K562 (cell line): Measurements from ENCODE around the gene FASN. TPM values are rescaled to one million over a fixed set of nuclear protein-coding genes. Genes with fewer than 3 reads are reported as not detected.

ENCODE experiments used
- BMI1 ChIP-seq: fragments of 150-350 bp; IDR thresholded peaks from 2 replicates; pipeline ENCODE4 v1.6.1; 2014; ENCODE audit warnings: low read length
- CBX8 ChIP-seq: fragments of 200-600 bp; sonication (generic); IDR thresholded peaks from 2 replicates; pipeline ENCODE4 v1.6.1; 2012; ENCODE audit warnings: borderline replicate concordance, mixed run types, low read depth, mild to moderate bottlenecking, moderate library complexity, mixed read lengths, low read length, control low read depth, inconsistent platforms; ENCODE audit not compliant: poor library complexity, severe bottlenecking; ENCODE audit errors: extremely low read depth
- CLOCK ChIP-seq: fragments of 250-450 bp; sonication (Bioruptor Pico); IDR thresholded peaks from 2 replicates; pipeline ENCODE4 v1.4.0; 2020; ENCODE audit warnings: mild to moderate bottlenecking, moderate library complexity, borderline replicate concordance
- CREB1 ChIP-seq, 2 experiments: sonication (generic) in 1 of 2; formaldehyde crosslinking in 1 of 2; IDR thresholded peaks; 2 replicates each; pipeline versions ENCODE4 v1.6.1 to v1.8.0; 2012 to 2022; ENCODE audit warnings: inconsistent platforms in 1 of 2, mild to moderate bottlenecking in 1 of 2, missing genetic modification reagents in 1 of 2, moderate library complexity in 1 of 2
- CREB3L1 ChIP-seq: fragments of 450-650 bp; IDR thresholded peaks from 2 replicates; pipeline ENCODE4 v1.6.1; 2014; ENCODE audit warnings: low read depth, mild to moderate bottlenecking, moderate library complexity, borderline replicate concordance
- MXI1 ChIP-seq: IDR thresholded peaks from 2 replicates; pipeline ENCODE4 v1.6.1; 2011; ENCODE audit warnings: low read depth, mild to moderate bottlenecking, improper control_type of control experiment, low read length
- NFRKB ChIP-seq: fragments of 450-650 bp; IDR thresholded peaks from 2 replicates; pipeline ENCODE4 v1.6.1; 2016; ENCODE audit warnings: low read depth
- NR3C1 ChIP-seq: sonication (generic); formaldehyde crosslinking; IDR thresholded peaks from 2 replicates; pipeline ENCODE4 v1.8.1; 2022; ENCODE audit warnings: missing genetic modification reagents
- NRF1 ChIP-seq, 2 experiments: fragments of 450-650 bp; IDR thresholded peaks in 1 of 2; conservative IDR thresholded peaks in 1 of 2; 2 replicates each; pipeline ENCODE4 v1.6.1; 2014; ENCODE audit warnings: mild to moderate bottlenecking in 2 of 2
- RNF2 ChIP-seq: sonication (generic); IDR thresholded peaks from 2 replicates; pipeline ENCODE4 v1.6.1; 2016
- SMC3 ChIP-seq: conservative IDR thresholded peaks from 2 replicates; pipeline ENCODE4 v1.6.1; 2011; ENCODE audit warnings: low read depth, low read length, improper control_type of control experiment; ENCODE audit not compliant: insufficient read depth
- SNIP1 ChIP-seq: fragments of 450-650 bp; IDR thresholded peaks from 2 replicates; pipeline ENCODE4 v1.7.1; 2017; ENCODE audit warnings: low read depth, mild to moderate bottlenecking
- TOE1 ChIP-seq, 2 experiments: fragments of 450-650 bp in 1 of 2; sonication (generic) in 1 of 2; formaldehyde crosslinking in 1 of 2; IDR thresholded peaks; 2 replicates each; pipeline versions ENCODE4 v1.7.1 to v1.8.0; 2016 to 2022; ENCODE audit warnings: borderline replicate concordance in 2 of 2, mild to moderate bottlenecking in 2 of 2, antibody characterized with exemption in 1 of 2, inconsistent platforms in 1 of 2, low read depth in 1 of 2, missing genetic modification reagents in 1 of 2, moderate library complexity in 1 of 2
- ZNF253 ChIP-seq: fragments of 250-450 bp; sonication (Bioruptor Pico); conservative IDR thresholded peaks from 2 replicates; pipeline ENCODE4 v1.6.1; 2021; ENCODE audit warnings: mild to moderate bottlenecking
- polyA plus RNA-seq, 8 experiments: library from polyadenylated mRNA; depleted of rRNA in 4 of 8; stranded (reverse) in 5 of 8; unstranded in 3 of 8; fragments of >200 nt; fragmentation: Nextera tagmentation in 2 of 8; fragmentation: Illumina TruSeq in 1 of 8; extraction: Ambion mirVana in 2 of 8; extraction: Trizol in 1 of 8; gene quantifications; 2 replicates each; pipeline versions ENCODE4 v1.2.1 to v1.2.3, GENCODE V29; 2011 to 2014; ENCODE audit warnings: inconsistent platforms in 1 of 8, missing spikeins in 1 of 8
- total RNA-seq, 7 experiments: library from RNA; depleted of rRNA in 6 of 7; stranded (reverse); fragments of >200 nt in 6 of 7; fragmentation: Illumina TruSeq in 2 of 7; extraction: Trizol in 2 of 7; gene quantifications; 2 replicates each; pipeline versions ENCODE4 v1.2.1 to v1.2.3, GENCODE V29; 2011 to 2021; ENCODE audit warnings: low replicate concordance in 1 of 7
- TF ChIP-seq, protein P1 (sequence below): sonication (generic); formaldehyde crosslinking; IDR thresholded peaks from 2 replicates; pipeline ENCODE4 v1.8.0; 2022; ENCODE audit warnings: mild to moderate bottlenecking, low read depth, missing genetic modification reagents

Gene FASN
- total and polyA plus RNA-seq, 9 of the 15 experiments (the other 6 are each of a cell fraction or from before 2014, with no cell fraction given): 0.15 to 663 (median 49.9) TPM

- TF ChIP-seq CREB1 (IDR thresholded peaks at IDR 0.05): peak; percentile 9; the same call in 1 of the 2 replicates
- TF ChIP-seq CREB1 (CRISPR knock-in tag; IDR thresholded peaks at IDR 0.05): peak; percentile 62
- peak; percentile 71 for TF ChIP-seq RNF2
- TF ChIP-seq MXI1: peak; percentile 33; the same call in 1 of the 2 replicates
- no peak for TF ChIP-seq CLOCK (CRISPR knock-in tag)
- TF ChIP-seq TOE1 (IDR thresholded peaks at IDR 0.05; ENCODE audit: borderline replicate concordance): peak; percentile 46; the same call in 1 of the 2 replicates
- no peak; the same call in 1 of the 2 replicates for TF ChIP-seq TOE1 (CRISPR knock-in tag; IDR thresholded peaks at IDR 0.05; ENCODE audit: borderline replicate concordance, low read depth)
- TF ChIP-seq SMC3: peak; percentile 58
- no peak for TF ChIP-seq ZNF253 (CRISPR knock-in tag)
- TF ChIP-seq, protein P1, sequence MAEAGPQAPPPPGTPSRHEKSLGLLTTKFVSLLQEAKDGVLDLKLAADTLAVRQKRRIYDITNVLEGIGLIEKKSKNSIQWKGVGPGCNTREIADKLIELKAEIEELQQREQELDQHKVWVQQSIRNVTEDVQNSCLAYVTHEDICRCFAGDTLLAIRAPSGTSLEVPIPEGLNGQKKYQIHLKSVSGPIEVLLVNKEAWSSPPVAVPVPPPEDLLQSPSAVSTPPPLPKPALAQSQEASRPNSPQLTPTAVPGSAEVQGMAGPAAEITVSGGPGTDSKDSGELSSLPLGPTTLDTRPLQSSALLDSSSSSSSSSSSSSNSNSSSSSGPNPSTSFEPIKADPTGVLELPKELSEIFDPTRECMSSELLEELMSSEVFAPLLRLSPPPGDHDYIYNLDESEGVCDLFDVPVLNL: 0 out of 2 replicates have a peak, but pooled peaks have one; percentile 14
- TF ChIP-seq BMI1: no peak
- TF ChIP-seq CREB3L1: no peak; the same call in 1 of the 2 replicates
- TF ChIP-seq NR3C1 (CRISPR knock-in tag): peak; percentile 92
- TF ChIP-seq NFRKB: no peak
- TF ChIP-seq SNIP1: no peak
- TF ChIP-seq NRF1 (conservative IDR thresholded peaks at IDR 0.05 in 1 of 2, IDR thresholded peaks at IDR 0.05 in 1 of 2): peak; percentile 87 to 89
- no peak for TF ChIP-seq CBX8
Measured at GRCh38 chr17:82037092-82037888, 60.7 kb downstream of the FASN start, which contains the start of gene DCXR (continued).
